Smooth muscle cell (in vitro differentiated cells): Measurements from ENCODE around the gene STAT1. TPM values are rescaled to one million over a fixed set of nuclear protein-coding genes. Genes with fewer than 3 reads are reported as not detected.
"Not testable (repeated sequence)": the region's sequence is repeated elsewhere in the genome, so short reads cannot be mapped to it uniquely, and the experiment has no call there.

Experiments used
- DNase-seq: peaks from one replicate; lab custom pipeline; 2025; ENCODE audit not compliant: unreplicated experiment; lab: John Stamatoyannopoulos, UW
- H2AFZ ChIP-seq: fragments of 200-600 bp; sonication (generic); 2 replicates; pipeline ENCODE4 v1.6.0; 2016; ENCODE audit warnings: antibody characterized with exemption, low read depth, mild to moderate bottlenecking
- H3F3A ChIP-seq: fragments of 200-600 bp; sonication (generic); 2 replicates; pipeline ENCODE4 v1.6.0; 2017; ENCODE audit warnings: antibody characterized with exemption, low read depth
- H3K27ac ChIP-seq: fragments of 200-600 bp; sonication (generic); 2 replicates; pipeline ENCODE4 v1.5.1; 2016; ENCODE audit warnings: low read depth, mild to moderate bottlenecking
- H3K27me3 ChIP-seq: fragments of 200-600 bp; sonication (generic); 2 replicates; pipeline ENCODE4 v1.6.1; 2016; ENCODE audit warnings: low read depth, mild to moderate bottlenecking
- H3K36me3 ChIP-seq: fragments of 200-600 bp; sonication (generic); 2 replicates; pipeline ENCODE4 v1.5.1; 2016; ENCODE audit warnings: low read depth
- H3K4me1 ChIP-seq: fragments of 200-600 bp; sonication (generic); 2 replicates; pipeline ENCODE4 v1.5.1; 2016; ENCODE audit warnings: low read depth
- H3K4me2 ChIP-seq: fragments of 200-600 bp; sonication (generic); 2 replicates; pipeline ENCODE4 v1.6.0; 2016; ENCODE audit warnings: mild to moderate bottlenecking
- H3K4me3 ChIP-seq: fragments of 200-600 bp; sonication (generic); 2 replicates; pipeline ENCODE4 v1.5.1; 2016; ENCODE audit warnings: mild to moderate bottlenecking
- H3K79me2 ChIP-seq: fragments of 200-600 bp; sonication (generic); 2 replicates; pipeline ENCODE4 v1.6.0; 2016; ENCODE audit warnings: low read depth, mild to moderate bottlenecking
- H3K9ac ChIP-seq: fragments of 200-600 bp; sonication (generic); 2 replicates; pipeline ENCODE4 v1.6.0; 2016; ENCODE audit warnings: low read depth
- H3K9me3 ChIP-seq: fragments of 200-600 bp; sonication (generic); replicated peaks from 2 replicates; pipeline ENCODE4 v1.5.1; 2016; ENCODE audit warnings: low read depth
- H4K20me1 ChIP-seq: fragments of 200-600 bp; sonication (generic); 2 replicates; pipeline ENCODE4 v1.6.0; 2016; ENCODE audit warnings: low read depth
- CTCF ChIP-seq: fragments of 200-600 bp; sonication (generic); IDR thresholded peaks from 2 replicates; pipeline ENCODE4 v1.5.1; 2017; ENCODE audit warnings: borderline replicate concordance, mild to moderate bottlenecking, antibody characterized with exemption; ENCODE audit not compliant: insufficient read depth, poor library complexity, severe bottlenecking
- WGBS: methylation state at CpG from one replicate; pipeline ENCODE4 v1.1.7; 2016; ENCODE audit warnings: low lambda C conversion rate; 5-methylcytosine and 5-hydroxymethylcytosine counted together
- polyA plus RNA-seq: library from polyadenylated mRNA; unstranded; fragments of >200 nt; fragmentation: Nextera tagmentation; extraction: Ambion mirVana; gene quantifications from 2 replicates; pipeline ENCODE4 v1.2.1, GENCODE V29; 2016
- total RNA-seq: library from RNA; depleted of rRNA; stranded (reverse); fragments of >200 nt; gene quantifications from 2 replicates; pipeline ENCODE4 v1.2.3, GENCODE V29; 2014

The STAT1 gene
- total and polyA plus RNA-seq, 2 experiments from 2014 or later, result 30.5 to 66.5 TPM

- Histone ChIP-seq H3K27ac (no peak overlapping the region), H2AFZ (no peak overlapping the region), H3K4me1 (no peaks in the 10 kb centered on the region), H4K20me1 (no peaks in the 10 kb centered on the region), H3K9ac (no peak overlapping the region), H3K27me3 (no peaks in the 10 kb centered on the region), H3K9me3 (no peaks in the 10 kb centered on the region), H3K4me3 (no peak overlapping the region), H3K36me3 (peaks cover 21% of the 10 kb centered on the region), H3F3A (no peaks in the 10 kb centered on the region), H3K4me2 (no peak overlapping the region), H3K79me2 (no peaks in the 10 kb centered on the region)
- WGBS, result 98% methylated on average over 2 of the region's 2 CpGs
- TF ChIP-seq CTCF, result no peak
- no peak for DNase-seq
Observed at GRCh38 chr2:190965580-190966222, 48.3 kb downstream of the STAT1 start.

- no peaks in the 10 kb centered on the region for H3K4me1 ChIP-seq
- no peak overlapping the region for H2AFZ ChIP-seq
- H3F3A ChIP-seq, result no peaks in the 10 kb centered on the region
- no peak overlapping the region for H3K9ac ChIP-seq
- no peaks in the 10 kb centered on the region for H3K9me3 ChIP-seq
- no peak overlapping the region for H3K27ac ChIP-seq
- no peak overlapping the region for H3K4me3 ChIP-seq
- no peak for TF ChIP-seq CTCF
- H3K36me3 ChIP-seq, result peaks cover 8% of the 10 kb centered on the region
- no peak overlapping the region for H3K4me2 ChIP-seq
- no peaks in the 10 kb centered on the region for H3K79me2 ChIP-seq
- no peak for DNase-seq
- no peaks in the 10 kb centered on the region for H3K27me3 ChIP-seq
- H4K20me1 ChIP-seq, result no peaks in the 10 kb centered on the region
- WGBS, result 91% methylated on average over 6 of the region's 6 CpGs
Observed at GRCh38 chr2:190964170-190964795, 49.7 kb downstream of the STAT1 start.

GRCh38 chr2:190963088-190963487, 50.9 kb downstream of the STAT1 start:
- Histone ChIP-seq H3K4me3 (no peak overlapping the region), H3K27ac (no peak overlapping the region), H3K4me2 (no peak overlapping the region), H3K27me3 (no peaks in the 10 kb centered on the region), H3K79me2 (no peaks in the 10 kb centered on the region), H4K20me1 (no peaks in the 10 kb centered on the region), H3K9ac (no peak overlapping the region), H3K36me3 (peaks cover 7% of the 10 kb centered on the region), H2AFZ (no peak overlapping the region), H3K9me3 (no peaks in the 10 kb centered on the region), H3F3A (no peaks in the 10 kb centered on the region), H3K4me1 (no peaks in the 10 kb centered on the region)
- DNase-seq, result no peak
- TF ChIP-seq CTCF, result no peak
- WGBS, result 97% methylated on average over 2 of the region's 2 CpGs

GRCh38 chr2:190961918-190962487, 52.0 kb downstream of the STAT1 start:
- no peak for DNase-seq
- Histone ChIP-seq H3K4me2 (no peak overlapping the region), H3K36me3 (peaks cover 4% of the 10 kb centered on the region)

GRCh38 chr2:190961117-190961516, 52.9 kb downstream of the STAT1 start:
- H3K27me3 ChIP-seq, H3K4me3 ChIP-seq, H2AFZ ChIP-seq, H3K9ac ChIP-seq, H3K4me2 ChIP-seq, H4K20me1 ChIP-seq, H3K79me2 ChIP-seq, H3K9me3 ChIP-seq, H3F3A ChIP-seq, H3K36me3 ChIP-seq, DNase-seq, H3K4me1 ChIP-seq: not testable (repeated sequence)
- 88% methylated on average over 5 of the region's 5 CpGs for WGBS
- H3K27ac ChIP-seq, result peak overlapping the region; percentile 45

More at GRCh38 chr2:190961918-190962487, 52.0 kb downstream of the STAT1 start:
- Histone ChIP-seq H3K27ac (peak overlapping the region; percentile 45), H3K9ac (no peak overlapping the region), H3K4me1 (no peaks in the 10 kb centered on the region), H3K9me3 (no peaks in the 10 kb centered on the region), H3K79me2 (no peaks in the 10 kb centered on the region), H3K4me3 (no peak overlapping the region), H4K20me1 (no peaks in the 10 kb centered on the region), H2AFZ (no peak overlapping the region), H3K27me3 (no peaks in the 10 kb centered on the region), H3F3A (no peaks in the 10 kb centered on the region)
- WGBS, result 78% methylated on average over 2 of the region's 2 CpGs
- no peak for TF ChIP-seq CTCF
